T follicular helper cell (primary cell): ENCODE results near the gene CSK.
"Not testable (repeated sequence)": the region's sequence is repeated elsewhere in the genome, so short reads cannot be mapped to it uniquely, and the experiment has no call there.

ENCODE experiments used
- DNase-seq: peaks from one replicate; pipeline ENCODE4 v3.0.0-alpha.2; 2020; ENCODE audit warnings: low read depth
- total RNA-seq, 2 experiments: gene quantifications; one replicate each; lab custom pipeline; 2026; lab: John Stamatoyannopoulos, UW

CSK gene
- total RNA-seq = 163 to 202 reads per million in 2 experiments

DNA sequence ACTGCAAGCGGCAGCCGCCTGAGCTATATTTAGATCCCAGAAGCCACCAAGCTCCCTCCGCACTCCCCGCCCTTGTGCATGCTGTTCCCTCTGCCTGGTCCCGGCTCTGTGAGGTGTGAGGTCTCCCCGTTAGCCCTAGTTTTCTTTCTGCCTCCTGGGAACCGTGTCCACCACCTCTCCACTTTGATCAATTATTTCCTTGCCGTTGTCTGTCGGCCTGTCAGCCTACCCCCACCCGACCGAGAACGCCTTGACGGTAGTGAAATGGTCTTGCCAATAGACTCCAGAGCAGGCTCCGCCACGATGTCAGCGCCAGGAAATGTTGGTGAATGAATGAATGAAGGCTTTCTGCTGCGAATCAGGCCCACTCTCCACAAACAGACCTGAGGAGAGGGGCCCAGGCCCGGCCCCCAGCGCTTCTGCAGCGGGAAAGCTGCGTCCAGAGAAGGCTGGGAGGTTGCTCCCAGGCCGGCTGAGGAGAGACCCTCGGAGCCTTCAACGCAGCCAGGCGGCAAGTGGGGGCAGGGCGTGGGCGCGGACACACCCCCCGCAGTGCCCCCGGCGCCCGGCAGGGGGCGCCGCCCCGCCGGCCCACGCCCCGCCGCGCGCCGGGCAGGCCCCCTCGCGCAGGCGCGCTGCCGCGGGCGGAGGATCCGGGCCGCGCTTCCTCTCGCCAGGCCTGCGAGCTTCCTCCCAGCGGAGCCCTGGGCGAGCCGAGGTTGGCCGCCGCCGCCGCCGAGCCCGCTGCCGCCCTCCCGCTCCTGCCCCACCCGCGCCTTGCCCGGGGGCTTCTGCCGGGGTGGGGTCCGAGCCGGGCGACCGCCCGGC, at the start of gene CSK:
Gene CSK, plus strand, starts transcription at position 650 of the 828 bp plus-strand sequence. CDS start 16,218 bp downstream, outside the sequence.
- DNase-seq = peak; percentile 67

DNA sequence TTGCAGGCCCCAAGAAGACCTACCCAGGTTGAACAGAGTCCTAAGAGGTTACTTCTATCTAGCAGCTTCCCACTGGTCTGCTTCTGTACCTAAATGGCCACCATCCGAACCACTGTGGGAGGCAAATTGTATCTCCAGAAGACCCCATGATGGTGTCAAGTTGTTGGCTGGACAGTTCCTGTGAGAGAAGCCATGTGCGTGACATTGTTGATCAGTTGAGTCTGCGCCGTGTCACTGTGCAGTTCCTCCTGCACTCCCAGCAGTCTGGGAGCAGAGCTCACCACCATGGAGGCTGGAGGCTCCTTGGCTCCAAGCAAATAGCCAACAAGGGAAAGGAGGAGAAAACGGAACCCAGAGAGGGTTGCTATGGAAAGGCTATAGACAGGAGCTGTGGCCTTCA, 49.0 kb upstream of the CSK start:
- DNase-seq = no peak

DNA sequence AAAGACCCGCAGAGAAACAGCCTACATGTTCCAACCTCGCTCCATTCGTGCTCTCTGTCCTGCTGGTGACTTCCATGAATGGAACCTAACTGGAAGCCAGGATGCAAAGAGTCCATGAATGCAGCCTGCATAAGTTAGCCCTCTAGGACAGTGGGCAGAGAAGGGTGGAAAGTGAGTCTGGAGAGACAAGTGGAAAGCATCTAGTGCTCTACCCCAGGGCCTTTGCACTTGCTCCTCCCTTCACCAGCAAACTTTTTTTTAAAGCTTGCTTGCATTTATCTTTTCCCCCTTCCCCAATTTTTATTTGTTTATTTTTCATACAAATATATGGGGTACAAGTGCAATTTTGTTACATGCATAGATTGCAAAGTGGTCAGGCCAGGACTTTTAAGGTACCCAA, 48.6 kb upstream of the CSK start:
- no peak for DNase-seq

DNA sequence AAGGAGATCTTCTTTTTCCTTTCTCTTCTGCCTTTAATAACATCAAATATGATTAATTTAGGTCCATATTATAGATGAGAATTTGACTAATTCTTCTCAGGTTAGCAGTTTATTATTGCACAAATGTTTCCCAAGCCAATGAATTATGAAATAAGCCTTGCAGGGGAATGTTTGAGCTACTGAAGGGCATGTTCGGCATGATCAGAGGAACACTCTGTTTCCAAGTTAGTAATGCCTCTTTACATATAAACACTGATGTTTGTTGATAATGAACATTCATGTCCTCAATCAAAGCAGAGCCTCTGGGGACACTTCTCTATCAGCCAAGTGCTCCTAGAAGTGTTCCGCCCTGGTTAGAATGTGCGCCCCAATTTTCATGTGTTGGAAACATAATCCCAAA, 46.6 kb upstream of the CSK start:
- DNase-seq = no peak

DNA sequence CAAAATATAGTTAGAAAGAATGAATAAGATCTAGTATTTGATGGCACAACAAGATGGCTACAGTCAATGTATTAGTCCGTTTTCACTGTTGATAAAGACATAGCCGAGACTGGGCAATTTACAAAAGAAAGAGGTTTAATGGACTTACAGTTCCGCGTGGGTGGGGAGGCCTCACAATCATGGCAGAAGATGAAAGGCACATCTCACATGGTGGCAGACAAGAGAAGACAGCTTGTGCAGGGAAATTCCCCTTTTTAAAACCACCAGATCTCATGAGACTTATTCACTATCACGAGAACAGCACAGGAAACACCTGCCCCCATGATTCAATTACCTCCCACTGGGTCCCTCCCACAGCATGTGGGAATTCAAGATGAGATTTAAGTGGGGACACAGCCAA, 43.6 kb upstream of the CSK start:
- DNase-seq = not testable (repeated sequence)

DNA sequence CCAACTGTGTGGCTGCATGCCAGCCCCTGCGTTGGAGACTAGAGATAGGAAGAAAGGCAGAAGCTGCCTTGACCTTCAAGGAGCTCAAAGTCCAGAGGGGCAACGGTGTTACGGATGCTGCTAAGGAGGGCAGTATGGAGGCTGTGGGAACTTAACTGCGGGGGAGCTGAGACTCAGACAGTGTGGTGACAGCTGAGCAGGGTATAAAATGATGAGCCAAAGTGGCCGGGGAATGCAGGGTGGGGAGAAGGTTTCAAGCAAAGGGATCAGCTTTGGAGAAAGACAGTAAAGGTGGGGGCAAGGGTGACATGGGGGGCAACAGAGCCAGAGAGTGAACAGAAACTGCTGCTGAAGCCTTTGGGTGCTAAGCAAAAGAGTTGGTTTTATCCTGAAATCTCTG, 39.5 kb upstream of the CSK start:
- DNase-seq = no peak

DNA sequence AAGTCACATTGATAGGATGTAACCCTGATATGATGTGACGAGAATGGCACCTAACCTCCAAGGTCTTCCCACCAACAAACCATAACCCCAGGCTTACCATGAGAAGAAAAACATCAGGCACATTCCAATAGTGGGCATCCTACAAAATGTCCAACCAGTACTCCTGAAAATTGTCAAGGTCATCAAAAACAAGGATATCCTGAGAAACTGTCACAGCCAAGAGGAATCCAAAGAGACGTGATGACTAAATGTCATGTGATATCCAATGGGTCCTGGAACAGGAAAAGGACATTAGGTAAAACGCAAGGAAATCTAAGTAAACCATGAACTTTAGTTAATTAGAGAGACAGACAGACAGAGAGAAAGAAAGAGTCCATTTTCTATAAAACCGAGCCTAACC, 35.5 kb upstream of the CSK start:
- DNase-seq = no peak

DNA sequence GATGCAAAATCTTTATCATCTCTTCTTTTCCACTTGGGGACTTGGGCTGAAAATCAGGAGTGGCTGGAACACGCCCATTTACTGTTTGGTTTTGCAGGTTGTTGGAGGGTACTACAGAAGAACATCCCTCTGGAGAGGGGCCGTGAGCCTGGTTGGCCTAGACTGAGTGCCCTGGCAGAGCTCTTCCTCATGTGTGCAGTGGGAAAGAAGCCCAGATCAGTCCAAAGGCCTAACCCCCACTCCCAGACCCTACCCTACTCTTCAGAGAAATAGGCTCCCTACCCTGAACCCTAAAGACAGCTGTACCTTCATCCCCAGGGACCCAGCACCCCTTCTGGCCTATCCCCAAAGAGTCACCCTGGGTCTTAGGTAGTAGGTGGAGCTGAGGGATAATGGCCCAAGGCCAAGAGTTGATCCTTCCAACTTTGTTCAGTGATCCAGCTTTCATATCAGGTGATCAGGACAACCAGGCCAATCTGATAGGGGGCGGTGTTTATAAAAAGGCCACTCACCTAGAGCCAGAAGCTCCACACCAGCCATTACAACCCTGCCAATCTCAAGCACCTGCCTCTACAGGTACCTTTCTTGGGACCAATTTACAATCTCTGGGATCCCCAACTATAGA, 33.4 kb upstream of the CSK start, which contains the start of gene CYP1A2:
Gene CYP1A2, plus strand, starts transcription at position 524 of the 625 bp plus-strand sequence. CDS start 894 bp downstream, outside the sequence.
- no peak for DNase-seq

DNA sequence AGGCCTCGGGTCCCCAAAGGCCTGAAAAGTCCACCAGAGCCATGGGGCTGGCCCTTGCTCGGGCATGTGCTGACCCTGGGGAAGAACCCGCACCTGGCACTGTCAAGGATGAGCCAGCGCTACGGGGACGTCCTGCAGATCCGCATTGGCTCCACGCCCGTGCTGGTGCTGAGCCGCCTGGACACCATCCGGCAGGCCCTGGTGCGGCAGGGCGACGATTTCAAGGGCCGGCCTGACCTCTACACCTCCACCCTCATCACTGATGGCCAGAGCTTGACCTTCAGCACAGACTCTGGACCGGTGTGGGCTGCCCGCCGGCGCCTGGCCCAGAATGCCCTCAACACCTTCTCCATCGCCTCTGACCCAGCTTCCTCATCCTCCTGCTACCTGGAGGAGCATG, 32.0 kb upstream of the CSK start:
- no peak for DNase-seq

DNA sequence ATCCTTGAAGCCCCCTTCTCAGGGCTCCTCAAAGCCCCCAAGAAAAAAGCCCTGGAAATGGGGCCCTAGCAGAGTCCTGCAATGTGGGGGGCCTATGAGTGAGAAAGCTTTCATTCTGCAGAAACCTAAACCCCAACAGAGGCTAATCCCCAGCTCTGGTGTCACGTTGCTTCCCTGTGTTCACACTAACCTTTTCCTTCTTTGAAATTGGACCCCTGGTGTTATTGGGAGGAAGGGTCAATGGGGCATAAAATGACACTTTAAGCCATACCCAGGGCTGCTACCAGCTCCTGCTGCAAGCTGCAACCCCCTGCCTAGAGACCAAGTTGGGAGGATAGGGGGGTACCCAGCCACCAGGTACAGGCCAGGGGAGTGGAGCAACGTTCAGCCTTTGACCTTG, 31.1 kb upstream of the CSK start:
- no peak for DNase-seq

DNA sequence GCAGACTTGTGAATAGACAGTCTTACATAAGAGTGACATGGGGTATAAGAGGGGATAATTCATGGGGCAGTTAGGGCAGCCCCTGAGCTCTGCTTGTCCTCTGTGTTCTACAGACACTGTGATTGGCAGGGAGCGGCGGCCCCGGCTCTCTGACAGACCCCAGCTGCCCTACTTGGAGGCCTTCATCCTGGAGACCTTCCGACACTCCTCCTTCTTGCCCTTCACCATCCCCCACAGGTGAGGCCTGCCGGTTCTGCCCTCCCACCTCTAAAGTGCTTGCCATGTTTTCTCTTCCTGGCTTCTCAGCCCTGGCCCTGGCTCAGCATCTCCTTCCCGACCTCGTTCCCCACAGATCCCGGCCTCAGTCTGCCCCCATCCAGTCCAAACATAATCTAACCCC, 29.9 kb upstream of the CSK start:
- no peak for DNase-seq

DNA sequence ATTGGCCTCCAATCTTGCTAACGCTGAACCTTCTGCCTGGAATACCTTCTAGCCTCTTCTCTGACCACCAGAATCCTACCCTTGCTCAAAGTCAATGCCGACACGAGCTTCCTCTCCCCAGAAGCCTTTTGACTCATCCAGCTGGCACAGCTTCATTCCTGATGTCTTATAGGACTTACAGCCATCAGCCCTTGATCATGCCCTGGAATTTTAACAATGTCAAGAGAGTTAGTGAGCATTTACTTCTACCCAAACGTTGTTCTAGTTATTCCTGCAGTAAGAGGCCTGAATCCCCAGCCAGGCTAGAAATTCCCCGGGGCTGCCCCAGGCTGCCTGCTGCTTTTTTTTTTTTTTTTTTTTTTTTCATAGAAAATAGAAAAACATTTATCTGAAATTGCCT, 29.3 kb upstream of the CSK start:
- no peak for DNase-seq

DNA sequence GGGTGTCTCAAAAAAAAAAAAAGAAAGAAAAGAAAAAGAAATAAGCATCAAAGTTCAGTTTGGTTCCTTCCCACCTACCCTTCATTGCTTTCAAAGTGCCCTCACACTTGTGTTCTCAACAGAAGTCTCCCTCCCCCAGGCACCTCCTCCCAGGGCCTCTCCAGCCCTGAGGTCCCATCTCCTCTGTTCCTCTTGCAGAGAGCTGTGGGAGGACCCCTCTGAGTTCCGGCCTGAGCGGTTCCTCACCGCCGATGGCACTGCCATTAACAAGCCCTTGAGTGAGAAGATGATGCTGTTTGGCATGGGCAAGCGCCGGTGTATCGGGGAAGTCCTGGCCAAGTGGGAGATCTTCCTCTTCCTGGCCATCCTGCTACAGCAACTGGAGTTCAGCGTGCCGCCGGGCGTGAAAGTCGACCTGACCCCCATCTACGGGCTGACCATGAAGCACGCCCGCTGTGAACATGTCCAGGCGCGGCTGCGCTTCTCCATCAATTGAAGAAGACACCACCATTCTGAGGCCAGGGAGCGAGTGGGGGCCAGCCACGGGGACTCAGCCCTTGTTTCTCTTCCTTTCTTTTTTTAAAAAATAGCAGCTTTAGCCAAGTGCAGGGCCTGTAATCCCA, 27.2 kb upstream of the CSK start:
- DNase-seq = no peak

DNA sequence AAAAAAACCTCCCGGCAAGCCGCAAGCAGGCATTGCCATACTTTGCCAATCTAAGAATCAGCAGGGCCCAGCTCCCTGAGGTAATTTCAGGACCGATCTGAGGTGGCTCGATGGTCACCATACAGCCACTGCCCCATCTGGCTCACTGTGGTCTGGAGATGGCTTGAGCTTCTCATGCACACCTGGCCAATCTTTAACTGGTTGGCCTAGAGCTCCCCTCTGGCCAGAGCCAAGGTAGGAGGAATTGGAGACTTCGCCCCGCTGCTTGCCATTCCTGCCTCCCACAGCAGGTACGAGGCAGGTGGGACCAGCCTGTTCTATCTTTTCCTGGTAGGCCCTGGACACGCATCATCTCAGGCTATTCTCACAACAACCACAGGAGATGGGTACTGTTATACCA, 23.1 kb upstream of the CSK start:
- no peak for DNase-seq

DNA sequence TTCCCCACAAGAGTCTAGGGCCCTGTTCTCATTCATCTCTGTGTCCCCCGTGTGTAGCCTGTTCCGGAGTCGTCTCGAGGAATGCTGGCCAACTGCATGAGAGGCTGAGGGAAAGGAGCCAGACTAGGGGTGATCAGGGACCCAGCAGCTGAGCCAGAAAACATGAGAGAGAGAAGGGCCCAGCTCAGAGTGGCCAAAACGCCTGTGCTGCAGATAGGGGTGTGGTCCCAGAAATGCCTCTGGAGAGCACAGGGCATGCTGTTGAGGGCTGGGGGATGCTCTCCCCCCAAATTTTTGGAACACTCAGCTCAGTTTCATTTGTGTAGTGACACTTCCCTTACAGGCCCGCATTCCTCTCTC, 19.1 kb upstream of the CSK start:
- DNase-seq = no peak

DNA sequence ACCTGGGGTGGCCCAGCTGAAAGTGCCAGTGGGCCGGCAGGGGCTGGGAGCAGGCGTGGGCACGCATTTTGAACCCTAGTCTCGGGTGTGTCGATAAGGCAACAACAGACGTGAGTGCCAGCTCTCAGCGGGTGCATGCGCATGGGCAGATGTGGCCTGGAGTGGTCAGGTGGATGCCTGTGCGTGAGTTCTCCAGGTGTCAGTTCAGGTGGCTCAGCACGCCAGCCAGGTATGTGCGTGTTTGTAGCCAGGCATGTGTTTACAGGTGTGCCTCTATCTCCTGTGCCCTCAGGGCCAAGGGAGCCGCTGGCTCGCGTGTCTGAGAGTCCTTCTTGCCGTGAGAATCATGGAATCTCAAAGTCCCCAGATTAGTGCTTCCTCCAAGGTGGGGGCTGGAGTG, 18.5 kb upstream of the CSK start:
- no peak for DNase-seq

DNA sequence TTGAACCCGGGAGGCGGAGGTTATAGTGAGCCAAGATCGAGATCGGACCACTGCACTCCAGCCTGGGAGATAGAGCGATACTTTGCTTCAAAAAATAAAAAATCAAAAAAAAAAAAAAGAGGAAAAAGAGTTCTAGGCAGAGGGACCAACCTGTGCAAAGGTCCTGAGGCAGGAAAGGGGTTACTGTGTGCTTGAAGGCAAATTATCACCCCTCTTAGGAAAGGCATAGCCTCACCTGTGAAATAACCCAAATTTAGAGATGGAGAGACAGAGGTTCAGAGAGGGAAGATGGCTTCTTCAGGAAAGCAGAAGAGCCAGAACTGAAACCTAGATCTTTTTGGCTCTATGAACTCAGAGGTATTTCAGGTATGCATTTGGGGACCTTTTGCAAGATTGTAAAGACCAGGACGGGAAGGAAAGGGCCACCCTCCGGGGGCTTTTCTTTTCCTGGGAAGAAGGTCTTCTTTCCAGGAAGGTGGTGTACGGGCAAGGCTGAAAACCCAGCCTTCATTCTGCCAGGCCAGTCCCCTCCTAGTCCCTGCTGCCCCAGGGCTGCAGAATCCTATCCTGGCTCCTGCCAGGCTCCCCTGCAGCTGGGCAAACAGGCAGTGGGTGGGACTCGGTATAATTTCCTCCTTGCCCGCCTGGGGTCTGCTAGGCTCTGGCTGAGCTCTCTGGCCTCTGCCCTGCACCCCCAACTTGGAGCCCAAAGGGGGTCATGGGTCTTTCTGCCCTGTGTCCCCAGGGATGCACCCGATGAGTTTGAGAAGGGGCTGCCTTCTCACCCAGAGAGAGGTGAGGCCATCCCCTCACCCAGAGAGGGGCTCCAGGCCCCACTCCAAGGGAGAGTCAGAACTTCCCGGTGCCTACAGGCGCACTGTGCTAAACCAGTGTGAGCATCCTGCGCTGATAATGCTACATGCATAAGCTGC, 14.4 kb upstream of the CSK start:
- no peak for DNase-seq

DNA sequence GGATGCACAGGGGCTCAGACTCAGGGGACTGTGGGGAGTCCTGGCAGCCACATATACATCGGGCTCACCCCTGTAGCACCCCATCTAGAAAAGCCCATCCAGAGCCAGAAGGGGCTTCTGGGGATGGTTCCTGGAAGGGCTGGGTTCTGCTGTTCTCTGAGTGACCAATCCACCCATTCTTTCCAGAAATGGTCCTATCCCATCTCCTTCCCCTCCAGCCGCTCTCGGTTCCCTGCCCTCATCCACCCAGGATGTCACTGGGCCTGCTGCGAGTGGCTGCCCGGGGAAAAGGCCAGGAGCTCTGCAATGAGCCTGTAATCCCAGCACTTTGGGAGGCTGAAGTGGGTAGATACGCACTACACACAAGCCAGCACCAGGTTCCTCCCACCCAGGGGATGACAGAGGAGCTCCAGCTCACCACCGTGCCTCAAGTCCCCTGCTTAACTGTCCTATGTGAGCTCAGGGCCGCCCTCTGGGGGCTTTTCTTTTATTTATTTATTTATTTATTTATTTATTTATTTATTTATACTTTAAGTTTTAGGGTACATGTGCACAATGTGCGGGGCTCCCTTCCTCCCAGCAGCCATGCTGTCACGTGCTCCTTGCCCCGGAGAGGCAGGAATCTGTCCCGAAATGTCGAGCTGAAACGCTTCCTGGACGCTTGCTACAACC, 13.6 kb upstream of the CSK start:
- DNase-seq = no peak

DNA sequence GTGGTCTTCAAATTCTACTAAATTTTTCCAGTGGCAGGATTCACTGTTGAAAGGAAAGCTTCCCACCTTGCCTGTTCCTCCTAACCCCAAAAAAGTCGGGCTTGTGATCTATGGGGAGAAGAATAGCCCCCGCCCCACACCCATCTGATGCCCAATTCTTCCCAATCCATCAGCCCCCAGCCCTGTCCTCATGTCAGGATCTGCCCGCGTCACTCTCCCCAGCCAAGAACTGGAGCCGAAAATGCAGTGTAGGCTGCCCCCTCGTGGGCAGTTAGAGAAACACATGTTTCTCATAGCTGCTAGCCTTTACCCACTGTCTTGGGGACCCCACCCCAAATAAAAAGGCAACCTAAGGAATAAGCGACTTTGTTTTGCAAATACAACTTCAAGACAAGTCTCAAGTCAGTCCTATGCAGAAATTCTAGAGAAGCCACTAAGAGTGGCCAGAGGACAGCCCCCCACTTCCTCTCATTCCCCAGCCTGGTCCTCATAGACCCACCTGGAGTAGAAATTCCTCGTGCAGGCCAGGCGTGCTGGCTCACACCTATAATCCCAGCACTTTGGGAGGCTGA, 13.0 kb upstream of the CSK start:
- peak; percentile 53 for DNase-seq

DNA sequence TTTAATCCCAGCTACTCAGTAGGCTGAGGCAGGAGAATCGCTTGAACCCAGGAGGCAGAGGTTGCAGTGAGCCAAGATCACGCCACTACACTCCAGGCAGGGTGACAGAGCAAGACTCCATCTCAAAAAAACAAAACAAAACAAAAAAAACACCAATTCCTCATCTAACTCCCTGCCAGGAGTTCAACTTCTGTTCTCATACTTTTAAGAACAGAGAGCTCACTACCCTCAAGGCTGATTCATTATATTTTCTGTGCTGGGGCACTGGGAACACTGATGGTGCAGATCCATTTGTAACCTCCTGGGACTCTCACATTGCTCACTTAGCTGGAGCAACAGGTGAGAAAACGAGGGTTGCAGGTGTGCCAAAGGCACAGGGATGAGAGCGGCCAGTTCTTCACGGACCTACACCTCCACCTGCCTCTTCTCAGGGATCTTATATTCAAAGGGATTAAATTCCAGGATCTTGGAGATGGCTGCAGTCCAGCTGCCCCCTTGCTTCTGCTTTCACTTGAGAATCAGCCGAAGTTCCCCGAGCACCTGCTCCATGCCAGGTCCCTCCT, 12.3 kb upstream of the CSK start:
- no peak for DNase-seq
